Upper lobe of left lung (tissue), 4 donors: ENCODE data around the gene IGFL2.

Experiments
- CTCF ChIP-seq, 6 experiments: fragments of 450-650 bp in 4 of 6; fragments of 200-600 bp in 2 of 6; sonication (generic) in 2 of 6; IDR thresholded peaks; one replicate each; pipeline ENCODE4 v1.5.1; 2016 to 2019; ENCODE audit warnings: antibody characterized with exemption in 6 of 6
- EP300 ChIP-seq, 4 donors: sonication (generic); formaldehyde crosslinking; IDR thresholded peaks; one replicate each; pipeline ENCODE4 v1.5.1; 2017; ENCODE audit warnings: antibody characterized with exemption in 4 of 4, control low read depth in 2 of 4

GRCh38 chr19:46150606-46151005, 2.6 kb downstream of the IGFL2 start:
- TF ChIP-seq CTCF (IDR thresholded peaks at IDR 0.05): no peak
- TF ChIP-seq EP300 (IDR thresholded peaks at IDR 0.05): no peak
